HG03439 (cell line): ENCODE data around the gene RTKN2.

Experiments used
- ATAC-seq: cut with Tn5 transposase; IDR thresholded peaks from one replicate; pipeline ENCODE4 v1.9.1; 2021; ENCODE audit warnings: mild to moderate bottlenecking, moderate library complexity; ENCODE audit not compliant: unreplicated experiment

RTKN2 gene

GRCh38 chr10:62230344-62231121 lies 38.1 kb downstream of the RTKN2 start:
- no peak for ATAC-seq

GRCh38 chr10:62225362-62225761 lies 43.3 kb downstream of the RTKN2 start:
- no peak for ATAC-seq

GRCh38 chr10:62224606-62225005 lies 44.0 kb downstream of the RTKN2 start:
- ATAC-seq, result no peak

- ATAC-seq, result no peak
Observed at GRCh38 chr10:62217683-62218082, 51.0 kb downstream of the RTKN2 start.

- ATAC-seq, result no peak
Observed at GRCh38 chr10:62214364-62214874, 54.2 kb downstream of the RTKN2 start.

- no peak for ATAC-seq
Observed at GRCh38 chr10:62205750-62206399, 62.8 kb downstream of the RTKN2 start.

GRCh38 chr10:62199584-62199983 lies 69.1 kb downstream of the RTKN2 start:
- ATAC-seq, result no peak

GRCh38 chr10:62196528-62196927 lies 72.1 kb downstream of the RTKN2 start:
- no peak for ATAC-seq

GRCh38 chr10:62195675-62195926 lies 73.0 kb downstream of the RTKN2 start:
- ATAC-seq, result no peak

GRCh38 chr10:62194924-62195674 lies 73.5 kb downstream of the RTKN2 start:
- ATAC-seq, result no peak

GRCh38 chr10:62193479-62193878 lies 75.2 kb downstream of the RTKN2 start:
- ATAC-seq, result no peak

GRCh38 chr10:62189131-62189530 lies 79.5 kb downstream of the RTKN2 start:
- no peak for ATAC-seq

GRCh38 chr10:62188021-62188616 lies 80.5 kb downstream of the RTKN2 start:
- ATAC-seq, result no peak

- ATAC-seq, result no peak
Observed at GRCh38 chr10:62186999-62187675, 81.5 kb downstream of the RTKN2 start.

GRCh38 chr10:62185919-62186692 lies 82.5 kb downstream of the RTKN2 start:
- no peak for ATAC-seq

GRCh38 chr10:62183857-62184795 lies 84.5 kb downstream of the RTKN2 start:
- no peak for ATAC-seq

GRCh38 chr10:62183442-62183841 lies 85.2 kb downstream of the RTKN2 start:
- ATAC-seq, result no peak

- ATAC-seq, result no peak
Observed at GRCh38 chr10:62182595-62182994, 86.0 kb downstream of the RTKN2 start.

- no peak for ATAC-seq
Observed at GRCh38 chr10:62182171-62182570, 86.5 kb downstream of the RTKN2 start.
